Thoracic aorta (tissue), 2 donors: ENCODE results near the gene CLCN4. TPM values are rescaled to one million over a fixed set of nuclear protein-coding genes. Genes with fewer than 3 reads are reported as not detected.

Experiments used
- ATAC-seq: fragments of 150-250 bp; one replicate; pipeline ENCODE4 v1.8.0; 2017; ENCODE audit warnings: low read depth; ENCODE audit not compliant: insufficient number of reproducible peaks, low FRiP score
- DNase-seq: peaks from one replicate; pipeline ENCODE4 v3.0.0-alpha.2; 2020; ENCODE audit warnings: low spot score
- H3K27ac ChIP-seq, 2 donors: fragments of 200-600 bp; sonication (generic); 1 replicate in 1 of 2; 2 replicates in 1 of 2; pipeline ENCODE4 v1.5.1; 2016; ENCODE audit warnings: mild to moderate bottlenecking in 2 of 2, moderate library complexity in 2 of 2
- H3K27me3 ChIP-seq: fragments of 200-600 bp; sonication (generic); replicated peaks from 2 replicates; pipeline ENCODE4 v1.6.0; 2016; ENCODE audit warnings: mild to moderate bottlenecking; ENCODE audit not compliant: insufficient read depth
- H3K36me3 ChIP-seq: fragments of 200-600 bp; sonication (generic); one replicate; pipeline ENCODE4 v1.5.1; 2016
- H3K4me1 ChIP-seq, 2 donors: fragments of 200-600 bp; sonication (generic); 1 replicate in 1 of 2; 2 replicates in 1 of 2; pipeline versions ENCODE4 v1.5.1 to v1.6.0; 2016; ENCODE audit warnings: low read depth in 2 of 2, mild to moderate bottlenecking in 1 of 2; ENCODE audit not compliant: control insufficient read depth in 1 of 2
- H3K4me3 ChIP-seq: fragments of 200-600 bp; sonication (generic); 2 replicates; pipeline ENCODE4 v1.5.1; 2016; ENCODE audit warnings: mild to moderate bottlenecking
- H3K9me3 ChIP-seq: fragments of 200-600 bp; sonication (generic); 2 replicates; pipeline ENCODE4 v1.5.1; 2016
- CTCF ChIP-seq: fragments of 200-600 bp; sonication (generic); IDR thresholded peaks from one replicate; pipeline ENCODE4 v1.5.1; 2019; ENCODE audit warnings: antibody characterized with exemption
- total RNA-seq, 2 donors: library from RNA; depleted of rRNA; stranded (reverse); fragments of >200 nt; gene quantifications; one replicate each; pipeline versions ENCODE4 v1.1.0 to v1.2.3, GENCODE V29; 2016

Gene CLCN4
- total RNA-seq, result 1 to 10 TPM; 3.5 to 5.6 TPM

GRCh38 chrX:10156199-10157031 lies at the start of gene CLCN4:
Gene CLCN4, plus strand, starts transcription at chrX:10156975. Its CDS starts 28,058 bp downstream, at chrX:10185033.
- H3K4me1 ChIP-seq, result no peaks in the 10 kb centered on the region
- H3K27me3 ChIP-seq, result no peaks in the 10 kb centered on the region
- no peaks in the 10 kb centered on the region for H3K9me3 ChIP-seq
- peak; percentile 73 for ATAC-seq
- H3K36me3 ChIP-seq, result no peaks in the 10 kb centered on the region
- H3K4me3 ChIP-seq, result peak within 1 kb of the TSS; percentile 68
- TF ChIP-seq CTCF, result no peak
- H3K27ac ChIP-seq, result peak within 1 kb of the TSS in 1 of 2 donors; percentile 52
- DNase-seq, result no peak

GRCh38 chrX:10107483-10107882 lies 49.3 kb upstream of the CLCN4 start:
- TF ChIP-seq CTCF, result no peak
- Histone ChIP-seq H3K36me3 (no peaks in the 10 kb centered on the region), H3K27me3 (no peaks in the 10 kb centered on the region), H3K27ac (no peak overlapping the region), H3K9me3 (no peaks in the 10 kb centered on the region), H3K4me3 (no peak overlapping the region), H3K4me1 (peaks cover 1 to 25% of the 10 kb centered on the region in 2 donors)
- DNase-seq (no peak), ATAC-seq (no peak)

- Histone ChIP-seq H3K4me1 (peaks cover 3 to 34% of the 10 kb centered on the region in 2 donors), H3K9me3 (no peaks in the 10 kb centered on the region), H3K36me3 (no peaks in the 10 kb centered on the region), H3K27ac (no peak overlapping the region), H3K4me3 (no peak overlapping the region), H3K27me3 (no peaks in the 10 kb centered on the region)
- no peak for ATAC-seq
- no peak for TF ChIP-seq CTCF
- no peak for DNase-seq
Observed at GRCh38 chrX:10108288-10108687, 48.5 kb upstream of the CLCN4 start.

- Histone ChIP-seq H3K27ac (no peak overlapping the region), H3K4me1 (peaks cover 3 to 34% of the 10 kb centered on the region in 2 donors), H3K27me3 (no peaks in the 10 kb centered on the region), H3K4me3 (no peak overlapping the region), H3K9me3 (no peaks in the 10 kb centered on the region), H3K36me3 (no peaks in the 10 kb centered on the region)
- no peak for TF ChIP-seq CTCF
- DNase-seq, result no peak
- no peak for ATAC-seq
Observed at GRCh38 chrX:10109695-10110094, 47.1 kb upstream of the CLCN4 start.

GRCh38 chrX:10110316-10110935 lies 46.3 kb upstream of the CLCN4 start:
- Histone ChIP-seq H3K4me1 (peaks cover 3 to 28% of the 10 kb centered on the region in 2 donors), H3K27ac (no peak overlapping the region), H3K9me3 (no peaks in the 10 kb centered on the region), H3K4me3 (peak overlapping the region; percentile 19), H3K36me3 (no peaks in the 10 kb centered on the region), H3K27me3 (no peaks in the 10 kb centered on the region)
- no peak for TF ChIP-seq CTCF
- DNase-seq (no peak), ATAC-seq (no peak)
